Caco-2 (cell line): Measurements from ENCODE around the gene SDCCAG8. TPM values are rescaled to one million over a fixed set of nuclear protein-coding genes. Genes with fewer than 3 reads are reported as not detected.
A peak's percentile ranks its signal among the peaks of the same experiment; 100 is the strongest.

Source experiments
- BruUV-seq: library from RNA; stranded (reverse); fragments of 400-500 nt; replicated peaks from 2 replicates; lab custom pipeline; 2021; lab: Mats Ljungman, UMichigan
- CTCF ChIA-PET: fragments of 300-600 bp; sonication (Branson Sonifier 250); formaldehyde crosslinking; loops from one replicate; lab custom pipeline; 2022; ENCODE audit warnings: antibody characterized with exemption; lab: Charles Lee
- POLR2A ChIA-PET: fragments of 300-600 bp; sonication (Branson Sonifier 250); formaldehyde crosslinking; loops from one replicate; lab custom pipeline; 2022; ENCODE audit warnings: antibody characterized with exemption; lab: Charles Lee
- DNase-seq, 2 experiments: peaks; one replicate each; pipeline versions ENCODE4 v3.0.0 to v3.0.0-alpha.2; 2020 to 2022
- H3K27me3 ChIP-seq: replicated peaks from 2 replicates; pipeline ENCODE4 v1.6.0; 2011; ENCODE audit warnings: low read length; ENCODE audit not compliant: control insufficient read depth, insufficient read depth
- H3K36me3 ChIP-seq: 2 replicates; pipeline ENCODE4 v1.5.1; 2011; ENCODE audit warnings: low read length; ENCODE audit not compliant: control insufficient read depth, insufficient read depth
- H3K4me1 ChIP-seq: fragments of 250-450 bp; sonication (Bioruptor Pico); 2 replicates; pipeline ENCODE4 v1.5.1; 2020; ENCODE audit warnings: mild to moderate bottlenecking
- H3K4me3 ChIP-seq: 2 replicates; pipeline ENCODE4 v1.5.1; 2011; ENCODE audit warnings: low read depth, mild to moderate bottlenecking, control low read depth, low read length
- H3K9me3 ChIP-seq: fragments of 250-450 bp; sonication (Bioruptor Pico); 2 replicates; pipeline ENCODE4 v1.5.1; 2020; ENCODE audit warnings: mild to moderate bottlenecking, moderate library complexity
- H3K27ac Mint-ChIP-seq: one replicate; pipeline ENCODE4 v1.8.0; 2022; ENCODE audit warnings: mixed read lengths; ENCODE audit not compliant: unreplicated experiment
- H3K27me3 Mint-ChIP-seq: one replicate; pipeline ENCODE4 v1.8.0; 2022; ENCODE audit warnings: mixed read lengths; ENCODE audit not compliant: insufficient read depth, unreplicated experiment
- H3K36me3 Mint-ChIP-seq: one replicate; pipeline ENCODE4 v1.8.0; 2022; ENCODE audit warnings: mild to moderate bottlenecking, mixed read lengths; ENCODE audit not compliant: insufficient read depth, unreplicated experiment
- H3K4me1 Mint-ChIP-seq: one replicate; pipeline ENCODE4 v1.8.0; 2022; ENCODE audit warnings: low read depth, mixed read lengths; ENCODE audit not compliant: unreplicated experiment
- H3K4me3 Mint-ChIP-seq: one replicate; pipeline ENCODE4 v1.8.0; 2022; ENCODE audit warnings: mild to moderate bottlenecking, moderate library complexity, mixed read lengths; ENCODE audit not compliant: unreplicated experiment
- H3K9me3 Mint-ChIP-seq: one replicate; pipeline ENCODE4 v1.8.0; 2022; ENCODE audit warnings: mixed read lengths; ENCODE audit not compliant: unreplicated experiment
- CTCF ChIP-seq, 2 experiments: fragments of 200-600 bp in 1 of 2; IDR thresholded peaks; 1 replicate in 1 of 2; 2 replicates in 1 of 2; pipeline versions ENCODE4 v1.5.1 to v1.8.0; 2011 to 2022; ENCODE audit warnings: antibody characterized with exemption in 1 of 2, control low read depth in 1 of 2, inconsistent platforms in 1 of 2, low read depth in 1 of 2, low read length in 1 of 2, mild to moderate bottlenecking in 1 of 2, moderate library complexity in 1 of 2; ENCODE audit not compliant: insufficient read depth in 1 of 2, severe bottlenecking in 1 of 2, unreplicated experiment in 1 of 2
- intact Hi-C: fragments of 100-400 bp; cut with micrococcal nuclease; formaldehyde crosslinking; loops from one replicate; pipeline ENCODE4 v1.10.0; 2022; ENCODE audit not compliant: unreplicated experiment
- total RNA-seq: library from RNA; stranded (reverse); gene quantifications from 2 replicates; pipeline ENCODE4 v1.2.3, GENCODE V29; 2022

Gene SDCCAG8
- total RNA-seq, 1 experiment from 2014 or later = 23.0 TPM

- no peaks in the 10 kb centered on the region for H3K9me3 Mint-ChIP-seq
- Histone ChIP-seq H3K36me3 (no peaks in the 10 kb centered on the region), H3K4me1 (no peaks in the 10 kb centered on the region), H3K9me3 (no peaks in the 10 kb centered on the region), H3K4me3 (no peak overlapping the region), H3K27me3 (no peaks in the 10 kb centered on the region)
- no peaks in the 10 kb centered on the region for H3K4me1 Mint-ChIP-seq
- H3K27me3 Mint-ChIP-seq = no peaks in the 10 kb centered on the region
- H3K27ac Mint-ChIP-seq = no peak overlapping the region
- no peak for TF ChIP-seq CTCF (IDR thresholded peaks at IDR 0.05; ENCODE audit: insufficient read depth in 1 of 2, low read depth in 1 of 2, low read length in 1 of 2, severe bottlenecking in 1 of 2, unreplicated experiment in 1 of 2)
- BruUV-seq = no TSS peak
- H3K4me3 Mint-ChIP-seq = no peak overlapping the region
- CTCF ChIA-PET = no interaction called here
- no peak for DNase-seq
- H3K36me3 Mint-ChIP-seq = no peaks in the 10 kb centered on the region
- intact Hi-C loops = no loop called here
- POLR2A ChIA-PET = no interaction called here
These were observed 160.7 kb downstream of the SDCCAG8 start for GRCh38 chr1:243416495-243416894.

DNA sequence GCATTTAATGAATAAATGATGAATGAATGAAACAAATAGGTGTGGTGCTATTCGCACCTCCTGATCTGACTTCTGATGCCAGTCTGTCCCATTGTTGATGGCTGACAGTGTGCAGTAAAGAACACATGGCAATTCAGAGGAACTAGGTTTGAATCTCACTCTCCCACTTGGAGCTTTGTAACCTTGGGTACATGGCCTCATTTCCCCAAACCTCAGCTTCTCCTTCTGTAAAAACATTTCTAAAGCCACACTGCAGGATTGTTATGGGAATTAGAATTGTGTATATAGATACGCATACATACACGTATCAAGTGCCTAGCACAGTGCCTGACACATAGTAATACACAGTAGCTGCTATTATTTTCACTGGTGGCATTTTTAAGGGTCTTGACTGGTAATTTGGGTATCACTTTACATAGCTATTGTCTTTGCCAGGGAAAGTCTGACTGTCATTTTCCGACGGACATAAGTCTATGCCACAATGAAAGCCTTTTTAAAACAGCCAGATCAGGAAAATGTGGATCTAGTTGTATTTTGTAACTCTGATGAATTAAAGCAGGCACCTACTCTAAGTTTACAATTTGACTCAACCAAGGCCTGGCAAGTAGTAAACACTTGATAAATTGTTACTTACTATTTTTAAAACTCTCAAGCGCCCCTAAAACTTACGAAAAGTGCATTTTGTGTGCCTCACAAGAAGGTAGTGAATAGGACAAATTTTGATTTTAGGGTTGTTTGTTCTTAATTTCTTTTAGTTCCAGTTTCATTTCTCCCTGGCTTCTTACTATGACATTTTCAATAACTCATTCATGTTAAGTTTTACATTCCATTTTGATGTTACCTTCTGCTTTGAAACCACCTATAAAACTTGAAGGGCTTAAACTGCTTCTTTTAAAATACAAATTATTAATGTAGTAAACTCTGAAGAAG is 164.4 kb downstream of the SDCCAG8 start:
- BruUV-seq = no TSS peak
- Histone ChIP-seq H3K9me3 (no peaks in the 10 kb centered on the region), H3K4me3 (no peak overlapping the region), H3K4me1 (no peaks in the 10 kb centered on the region), H3K36me3 (no peaks in the 10 kb centered on the region), H3K27me3 (no peaks in the 10 kb centered on the region)
- H3K27me3 Mint-ChIP-seq = no peaks in the 10 kb centered on the region
- ChIA-PET POLR2A (no interaction called here), CTCF (no interaction called here)
- H3K4me3 Mint-ChIP-seq = no peak overlapping the region
- no peak overlapping the region for H3K27ac Mint-ChIP-seq
- DNase-seq = no peak
- TF ChIP-seq CTCF (IDR thresholded peaks at IDR 0.05; ENCODE audit: insufficient read depth in 1 of 2, low read depth in 1 of 2, low read length in 1 of 2, severe bottlenecking in 1 of 2, unreplicated experiment in 1 of 2) = no peak
- intact Hi-C loops = no loop called here
- H3K36me3 Mint-ChIP-seq = no peaks in the 10 kb centered on the region
- H3K4me1 Mint-ChIP-seq = no peaks in the 10 kb centered on the region
- no peaks in the 10 kb centered on the region for H3K9me3 Mint-ChIP-seq

DNA sequence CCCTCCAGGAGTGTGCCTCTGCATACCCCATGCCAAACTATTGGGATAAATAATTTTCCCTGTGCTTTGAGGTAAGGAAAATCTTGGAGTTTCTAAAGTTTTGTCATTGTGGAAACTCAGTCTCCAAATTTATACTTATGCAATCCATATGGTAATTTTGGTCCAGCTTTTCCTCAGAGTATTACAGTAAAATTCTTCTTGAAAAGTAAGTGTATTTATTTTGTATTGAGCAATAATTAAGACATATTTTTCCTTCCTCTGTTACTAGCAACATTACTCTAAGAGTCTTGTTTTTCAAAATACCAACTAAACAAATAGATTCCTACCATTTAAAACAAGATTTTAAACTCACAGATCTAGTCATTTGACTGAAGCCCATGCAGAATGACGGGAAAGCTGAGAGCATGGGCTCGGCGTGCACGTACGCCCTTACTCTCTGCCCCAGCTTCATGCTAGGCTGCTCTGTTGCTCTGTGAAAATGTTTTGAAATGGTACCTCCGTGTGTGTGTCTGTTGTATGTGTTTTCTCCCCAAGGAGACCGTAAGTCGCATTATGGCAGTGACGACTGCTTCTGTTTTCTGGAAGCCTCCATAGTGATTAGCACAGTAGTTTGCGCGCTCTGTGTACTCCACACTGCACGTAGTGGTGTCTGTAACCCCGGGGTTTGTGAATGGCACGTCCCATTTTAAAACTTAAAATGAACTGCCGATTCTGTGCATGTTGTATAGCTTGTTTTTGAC is 165.3 kb downstream of the SDCCAG8 start:
- Histone ChIP-seq H3K36me3 (no peaks in the 10 kb centered on the region), H3K4me3 (peak overlapping the region; percentile 30), H3K27me3 (no peaks in the 10 kb centered on the region), H3K4me1 (no peaks in the 10 kb centered on the region), H3K9me3 (no peaks in the 10 kb centered on the region)
- ChIA-PET POLR2A (no interaction called here), CTCF (no interaction called here)
- no peak for DNase-seq
- BruUV-seq = no TSS peak
- no peak for TF ChIP-seq CTCF (IDR thresholded peaks at IDR 0.05; ENCODE audit: insufficient read depth in 1 of 2, low read depth in 1 of 2, low read length in 1 of 2, severe bottlenecking in 1 of 2, unreplicated experiment in 1 of 2)
- Mint-ChIP-seq H3K4me3 (peak overlapping the region; percentile 51), H3K27me3 (no peaks in the 10 kb centered on the region), H3K36me3 (no peaks in the 10 kb centered on the region), H3K9me3 (no peaks in the 10 kb centered on the region), H3K4me1 (no peaks in the 10 kb centered on the region), H3K27ac (no peak overlapping the region)
- intact Hi-C loops = no loop called here
